Cardiac muscle cell (in vitro differentiated cells and primary cell): ENCODE results near the gene WDR72. TPM values are rescaled to one million over a fixed set of nuclear protein-coding genes. Genes with fewer than 3 reads are reported as not detected.

Experiments used
- DNase-seq, 2 donors: peaks; one replicate each; pipeline versions ENCODE4 v3.0.0 to v3.0.0-alpha.2; 2010 to 2017; ENCODE audit warnings: low read depth in 1 of 2, low spot score in 1 of 2
- H3K27ac ChIP-seq: fragments of 200-600 bp; sonication (generic); 2 replicates; pipeline ENCODE4 v1.5.1; 2016
- H3K27me3 ChIP-seq: fragments of 200-600 bp; sonication (generic); 2 replicates; pipeline ENCODE4 v1.6.0; 2016; ENCODE audit warnings: control low read depth
- H3K36me3 ChIP-seq: fragments of 200-600 bp; sonication (generic); 2 replicates; pipeline ENCODE4 v1.5.1; 2016; ENCODE audit warnings: control low read depth
- H3K4me1 ChIP-seq: fragments of 200-600 bp; sonication (generic); 2 replicates; pipeline ENCODE4 v1.8.1; 2017; ENCODE audit warnings: low read depth, mild to moderate bottlenecking, mixed run types
- H3K4me3 ChIP-seq: fragments of 200-600 bp; sonication (generic); 2 replicates; pipeline ENCODE4 v1.5.1; 2016; ENCODE audit warnings: mild to moderate bottlenecking
- H3K9me3 ChIP-seq: fragments of 200-600 bp; sonication (generic); 2 replicates; pipeline ENCODE4 v1.5.1; 2017; ENCODE audit warnings: low read depth, mild to moderate bottlenecking, control low read depth
- CTCF ChIP-seq: IDR thresholded peaks from 2 replicates; pipeline ENCODE4 v1.5.1; 2012; ENCODE audit warnings: low read depth, mild to moderate bottlenecking, low read length
- polyA plus RNA-seq: library from polyadenylated mRNA; unstranded; fragments of >200 nt; fragmentation: Nextera tagmentation; extraction: Ambion mirVana; gene quantifications from 2 replicates; pipeline ENCODE4 v1.2.1, GENCODE V29; 2016
- total RNA-seq: library from RNA; depleted of rRNA; stranded (reverse); fragments of >200 nt; gene quantifications from 2 replicates; pipeline ENCODE4 v1.2.3, GENCODE V29; 2016

WDR72 gene
- total and polyA plus RNA-seq, 2 experiments from 2014 or later, result 4.5 to 8.9 TPM

DNA sequence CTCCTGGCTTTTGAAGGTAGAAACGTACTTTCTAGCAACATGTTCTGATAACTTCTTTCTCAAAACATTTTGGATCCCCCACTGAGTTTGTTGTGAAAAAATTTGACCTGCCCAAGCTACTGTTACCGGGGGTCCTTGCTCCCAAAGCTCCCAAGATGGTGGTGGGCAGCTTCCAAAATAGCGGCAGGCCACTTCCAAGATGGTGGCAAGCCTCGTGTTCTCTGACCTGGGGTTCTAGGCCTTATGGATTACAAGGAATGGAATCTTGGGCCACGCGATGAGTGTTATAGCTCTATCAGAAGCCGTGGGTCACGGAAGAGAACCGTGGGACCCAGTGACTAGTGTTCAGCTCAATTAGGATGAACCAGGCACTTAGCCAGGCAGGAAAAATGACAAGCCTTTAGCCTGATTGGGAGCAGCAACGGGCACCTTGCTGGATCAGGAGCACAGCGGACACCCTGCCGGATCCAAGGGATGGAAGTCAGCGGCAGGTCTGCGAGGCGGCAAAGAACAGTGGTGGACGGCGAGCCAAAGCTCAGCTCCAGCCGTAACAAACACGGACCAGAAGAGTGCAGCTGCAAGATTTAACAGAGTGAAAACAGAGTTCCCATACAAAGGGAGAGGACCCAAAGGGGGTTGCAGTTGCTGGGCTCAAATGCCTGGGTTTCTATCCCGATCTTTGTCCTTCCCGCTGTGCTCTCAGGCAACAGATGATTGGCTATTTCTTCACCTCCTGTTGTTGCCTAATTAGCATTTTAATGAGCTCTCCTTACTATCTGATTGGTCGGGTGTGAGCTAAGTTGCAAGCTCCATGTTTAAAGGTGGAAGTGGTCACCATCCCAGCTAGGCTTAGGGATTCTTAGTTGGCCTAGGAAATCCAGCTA lies 133.3 kb downstream of the WDR72 start:
- H3K4me3 ChIP-seq, result no peak overlapping the region
- no peaks in the 10 kb centered on the region for H3K4me1 ChIP-seq
- no peak overlapping the region for H3K27ac ChIP-seq
- no peaks in the 10 kb centered on the region for H3K36me3 ChIP-seq
- no peaks in the 10 kb centered on the region for H3K27me3 ChIP-seq
- no peak for TF ChIP-seq CTCF
- H3K9me3 ChIP-seq, result no peaks in the 10 kb centered on the region
- DNase-seq, result no peak

DNA sequence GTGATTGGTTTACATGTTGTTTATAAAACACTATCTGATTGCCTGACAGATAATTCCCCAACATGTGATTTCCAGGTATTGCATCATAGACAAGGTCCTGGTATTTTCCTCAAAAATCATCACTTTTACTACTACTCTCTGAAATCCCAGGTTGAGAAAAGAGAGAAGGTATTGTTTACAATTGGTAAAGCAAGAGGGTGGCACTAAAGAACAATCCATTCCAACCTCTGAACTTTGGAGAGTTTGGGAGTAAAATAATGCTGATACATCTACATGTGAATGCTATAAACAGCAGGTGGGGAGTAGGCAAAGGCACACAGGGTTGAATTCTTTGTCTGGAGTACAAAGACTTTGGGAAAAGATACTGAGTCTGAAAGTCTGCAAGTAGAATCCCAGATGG lies 134.2 kb downstream of the WDR72 start:
- H3K4me3 ChIP-seq, result no peak overlapping the region
- no peak for DNase-seq
- no peak overlapping the region for H3K27ac ChIP-seq
- H3K27me3 ChIP-seq, result no peaks in the 10 kb centered on the region
- H3K4me1 ChIP-seq, result no peaks in the 10 kb centered on the region
- no peak for TF ChIP-seq CTCF
- H3K36me3 ChIP-seq, result no peaks in the 10 kb centered on the region
- no peaks in the 10 kb centered on the region for H3K9me3 ChIP-seq

- TF ChIP-seq CTCF, result no peak
- Histone ChIP-seq H3K4me1 (no peaks in the 10 kb centered on the region), H3K36me3 (no peaks in the 10 kb centered on the region), H3K9me3 (no peaks in the 10 kb centered on the region), H3K4me3 (no peak overlapping the region), H3K27me3 (no peaks in the 10 kb centered on the region), H3K27ac (no peak overlapping the region)
- DNase-seq, result no peak
Measured at GRCh38 chr15:53618461-53618860, 141.0 kb downstream of the WDR72 start.

- Histone ChIP-seq H3K36me3 (no peaks in the 10 kb centered on the region), H3K9me3 (no peaks in the 10 kb centered on the region), H3K4me1 (no peaks in the 10 kb centered on the region), H3K27me3 (no peaks in the 10 kb centered on the region), H3K4me3 (no peak overlapping the region), H3K27ac (no peak overlapping the region)
- DNase-seq, result no peak
- TF ChIP-seq CTCF, result no peak
Measured at GRCh38 chr15:53611145-53611920, 148.1 kb downstream of the WDR72 start.

DNA sequence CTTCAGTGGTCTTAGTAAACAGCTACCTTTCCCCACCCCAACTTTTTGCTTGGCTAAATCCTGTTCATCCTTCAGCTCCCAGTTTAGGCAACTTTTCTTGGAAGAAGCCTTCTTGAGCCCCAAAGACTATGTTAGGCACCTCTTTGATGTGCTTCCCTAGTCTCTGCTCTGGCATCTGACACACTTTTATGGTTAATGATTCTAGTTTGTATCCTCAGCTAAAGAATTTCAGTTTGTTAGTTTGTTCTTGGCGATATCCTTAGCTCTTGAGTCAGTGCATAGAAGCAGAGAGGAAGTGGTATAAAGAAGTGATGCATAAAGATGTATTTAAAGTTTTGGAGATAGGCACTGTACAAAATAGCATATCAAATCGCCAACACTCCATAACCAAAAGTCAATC lies 168.4 kb downstream of the WDR72 start:
- Histone ChIP-seq H3K9me3 (no peaks in the 10 kb centered on the region), H3K36me3 (no peaks in the 10 kb centered on the region), H3K27me3 (no peaks in the 10 kb centered on the region), H3K27ac (no peak overlapping the region), H3K4me1 (no peaks in the 10 kb centered on the region), H3K4me3 (no peak overlapping the region)
- no peak for DNase-seq
- no peak for TF ChIP-seq CTCF
